ENCODE results near the gene RALGAPA2. TPM values are rescaled to one million over a fixed set of nuclear protein-coding genes. Genes with fewer than 3 reads are reported as not detected.

The RALGAPA2 gene
- total and polyA plus RNA-seq, 5 donors from 2014 or later, result 4.7 to 28.8 (median 6.2) TPM

- no peak overlapping the region for H3K4me3 Mint-ChIP-seq
- no peaks in the 10 kb centered on the region for H3K9me3 ChIP-seq (ENCODE audit: control insufficient read depth in 2 of 2, low read length in 2 of 2)
- no peaks in the 10 kb centered on the region for H3K4me1 ChIP-seq (ENCODE audit: control insufficient read depth, insufficient read depth, low read length, poor library complexity, severe bottlenecking)
- peaks cover 0 to 6% (median 2%) of the 10 kb centered on the region in 4 donors for H3K4me1 Mint-ChIP-seq
- peaks cover 28% of the 10 kb centered on the region for H3K36me3 ChIP-seq (ENCODE audit: control insufficient read depth, insufficient read depth, low read length)
- DNase-seq (no peak), ATAC-seq (ENCODE audit: low read depth in 2 of 2) (no peak)
- no peak overlapping the region for H3K4me3 ChIP-seq (ENCODE audit: low read depth, low read length)
- H3K27me3 ChIP-seq (ENCODE audit: control insufficient read depth, insufficient read depth, low read length), result no peaks in the 10 kb centered on the region
- no peaks in the 10 kb centered on the region for H3K9me3 Mint-ChIP-seq
- no peak overlapping the region for H3K27ac Mint-ChIP-seq
- H3K27ac ChIP-seq (ENCODE audit: insufficient read depth, low read length, poor library complexity, severe bottlenecking), result no peak overlapping the region
- no peaks in the 10 kb centered on the region for H3K27me3 Mint-ChIP-seq
- H3K36me3 Mint-ChIP-seq, result peaks cover 40% of the 10 kb centered on the region
Observed at GRCh38 chr20:20624914-20625313, 87.5 kb downstream of the RALGAPA2 start.

- H3K36me3 ChIP-seq (ENCODE audit: control insufficient read depth, insufficient read depth, low read length), result peaks cover 23% of the 10 kb centered on the region
- H3K27me3 ChIP-seq (ENCODE audit: control insufficient read depth, insufficient read depth, low read length), result no peaks in the 10 kb centered on the region
- no peak overlapping the region for H3K4me3 Mint-ChIP-seq
- no peak overlapping the region for H3K4me3 ChIP-seq (ENCODE audit: low read depth, low read length)
- no peaks in the 10 kb centered on the region for H3K27me3 Mint-ChIP-seq
- H3K9me3 Mint-ChIP-seq, result no peaks in the 10 kb centered on the region
- no peak overlapping the region for H3K27ac ChIP-seq (ENCODE audit: insufficient read depth, low read length, poor library complexity, severe bottlenecking)
- H3K4me1 ChIP-seq (ENCODE audit: control insufficient read depth, insufficient read depth, low read length, poor library complexity, severe bottlenecking), result no peaks in the 10 kb centered on the region
- no peak for DNase-seq
- no peaks in the 10 kb centered on the region for H3K9me3 ChIP-seq (ENCODE audit: control insufficient read depth in 2 of 2, low read length in 2 of 2)
- H3K36me3 Mint-ChIP-seq, result peaks cover 35% of the 10 kb centered on the region
- H3K4me1 Mint-ChIP-seq, result peaks cover 0 to 6% (median 2%) of the 10 kb centered on the region in 4 donors
- no peak overlapping the region for H3K27ac Mint-ChIP-seq
- no peak for ATAC-seq (ENCODE audit: low read depth in 2 of 2)
Observed at GRCh38 chr20:20621195-20621594, 91.2 kb downstream of the RALGAPA2 start.

GRCh38 chr20:20614391-20614790 lies 98.1 kb downstream of the RALGAPA2 start:
- H3K27me3 Mint-ChIP-seq, result no peaks in the 10 kb centered on the region
- no peak for DNase-seq
- H3K4me1 Mint-ChIP-seq, result peaks cover 0 to 5% (median 0%) of the 10 kb centered on the region in 4 donors
- H3K27me3 ChIP-seq (ENCODE audit: control insufficient read depth, insufficient read depth, low read length), result no peaks in the 10 kb centered on the region
- no peak overlapping the region for H3K4me3 Mint-ChIP-seq
- no peak overlapping the region for H3K4me3 ChIP-seq (ENCODE audit: low read depth, low read length)
- ATAC-seq (ENCODE audit: low read depth in 2 of 2), result no peak
- no peaks in the 10 kb centered on the region for H3K9me3 ChIP-seq (ENCODE audit: control insufficient read depth in 2 of 2, low read length in 2 of 2)
- H3K9me3 Mint-ChIP-seq, result no peaks in the 10 kb centered on the region
- peaks cover 17% of the 10 kb centered on the region for H3K36me3 ChIP-seq (ENCODE audit: control insufficient read depth, insufficient read depth, low read length)
- peaks cover 60% of the 10 kb centered on the region for H3K36me3 Mint-ChIP-seq
- H3K4me1 ChIP-seq (ENCODE audit: control insufficient read depth, insufficient read depth, low read length, poor library complexity, severe bottlenecking), result no peaks in the 10 kb centered on the region
- H3K27ac ChIP-seq (ENCODE audit: insufficient read depth, low read length, poor library complexity, severe bottlenecking), result no peak overlapping the region
- H3K27ac Mint-ChIP-seq, result no peak overlapping the region

- Histone ChIP-seq H3K4me1 (ENCODE audit: control insufficient read depth, insufficient read depth, low read length, poor library complexity, severe bottlenecking) (no peaks in the 10 kb centered on the region), H3K36me3 (ENCODE audit: control insufficient read depth, insufficient read depth, low read length) (peaks cover 10% of the 10 kb centered on the region), H3K27me3 (ENCODE audit: control insufficient read depth, insufficient read depth, low read length) (no peaks in the 10 kb centered on the region), H3K9me3 (ENCODE audit: control insufficient read depth in 2 of 2, low read length in 2 of 2) (no peaks in the 10 kb centered on the region), H3K27ac (ENCODE audit: insufficient read depth, low read length, poor library complexity, severe bottlenecking) (no peak overlapping the region), H3K4me3 (ENCODE audit: low read depth, low read length) (no peak overlapping the region)
- Mint-ChIP-seq H3K4me3 (no peak overlapping the region), H3K27me3 (no peaks in the 10 kb centered on the region), H3K36me3 (peaks cover 65% of the 10 kb centered on the region), H3K9me3 (no peaks in the 10 kb centered on the region), H3K4me1 (peaks cover 0 to 5% (median 0%) of the 10 kb centered on the region in 4 donors), H3K27ac (no peak overlapping the region)
- ATAC-seq (ENCODE audit: low read depth in 2 of 2) (no peak), DNase-seq (no peak)
Observed at GRCh38 chr20:20612251-20612650, 100.2 kb downstream of the RALGAPA2 start.

GRCh38 chr20:20611167-20611566 lies 101.3 kb downstream of the RALGAPA2 start:
- H3K36me3 ChIP-seq (ENCODE audit: control insufficient read depth, insufficient read depth, low read length), result peaks cover 12% of the 10 kb centered on the region
- no peaks in the 10 kb centered on the region for H3K4me1 ChIP-seq (ENCODE audit: control insufficient read depth, insufficient read depth, low read length, poor library complexity, severe bottlenecking)
- H3K27ac ChIP-seq (ENCODE audit: insufficient read depth, low read length, poor library complexity, severe bottlenecking), result no peak overlapping the region
- ATAC-seq (ENCODE audit: low read depth in 2 of 2) (no peak), DNase-seq (no peak)
- Mint-ChIP-seq H3K27ac (no peak overlapping the region), H3K4me3 (no peak overlapping the region), H3K36me3 (peaks cover 64% of the 10 kb centered on the region), H3K4me1 (peaks cover 0 to 5% (median 0%) of the 10 kb centered on the region in 4 donors), H3K27me3 (no peaks in the 10 kb centered on the region), H3K9me3 (no peaks in the 10 kb centered on the region)
- H3K27me3 ChIP-seq (ENCODE audit: control insufficient read depth, insufficient read depth, low read length), result no peaks in the 10 kb centered on the region
- no peaks in the 10 kb centered on the region for H3K9me3 ChIP-seq (ENCODE audit: control insufficient read depth in 2 of 2, low read length in 2 of 2)
- no peak overlapping the region for H3K4me3 ChIP-seq (ENCODE audit: low read depth, low read length)

GRCh38 chr20:20609522-20609921 lies 102.9 kb downstream of the RALGAPA2 start:
- H3K4me3 ChIP-seq (ENCODE audit: low read depth, low read length), result no peak overlapping the region
- no peak for DNase-seq
- Mint-ChIP-seq H3K27ac (no peak overlapping the region), H3K36me3 (peaks cover 72% of the 10 kb centered on the region), H3K4me3 (no peak overlapping the region), H3K27me3 (no peaks in the 10 kb centered on the region), H3K4me1 (peaks cover 0 to 5% (median 2%) of the 10 kb centered on the region in 4 donors), H3K9me3 (no peaks in the 10 kb centered on the region)
- no peaks in the 10 kb centered on the region for H3K27me3 ChIP-seq (ENCODE audit: control insufficient read depth, insufficient read depth, low read length)
- ATAC-seq (ENCODE audit: low read depth in 2 of 2), result no peak
- peaks cover 8% of the 10 kb centered on the region for H3K36me3 ChIP-seq (ENCODE audit: control insufficient read depth, insufficient read depth, low read length)
- no peaks in the 10 kb centered on the region for H3K9me3 ChIP-seq (ENCODE audit: control insufficient read depth in 2 of 2, low read length in 2 of 2)
- H3K27ac ChIP-seq (ENCODE audit: insufficient read depth, low read length, poor library complexity, severe bottlenecking), result no peak overlapping the region
- no peaks in the 10 kb centered on the region for H3K4me1 ChIP-seq (ENCODE audit: control insufficient read depth, insufficient read depth, low read length, poor library complexity, severe bottlenecking)

- Histone ChIP-seq H3K36me3 (ENCODE audit: control insufficient read depth, insufficient read depth, low read length) (peaks cover 8% of the 10 kb centered on the region), H3K27me3 (ENCODE audit: control insufficient read depth, insufficient read depth, low read length) (no peaks in the 10 kb centered on the region), H3K27ac (ENCODE audit: insufficient read depth, low read length, poor library complexity, severe bottlenecking) (no peak overlapping the region), H3K4me3 (ENCODE audit: low read depth, low read length) (no peak overlapping the region), H3K4me1 (ENCODE audit: control insufficient read depth, insufficient read depth, low read length, poor library complexity, severe bottlenecking) (no peaks in the 10 kb centered on the region), H3K9me3 (ENCODE audit: control insufficient read depth in 2 of 2, low read length in 2 of 2) (no peaks in the 10 kb centered on the region)
- H3K27ac Mint-ChIP-seq, result no peak overlapping the region
- H3K4me1 Mint-ChIP-seq, result peaks cover 0 to 4% (median under 1%) of the 10 kb centered on the region in 4 donors
- H3K4me3 Mint-ChIP-seq, result no peak overlapping the region
- DNase-seq, result no peak
- no peak for ATAC-seq (ENCODE audit: low read depth in 2 of 2)
- H3K27me3 Mint-ChIP-seq, result no peaks in the 10 kb centered on the region
- H3K9me3 Mint-ChIP-seq, result no peaks in the 10 kb centered on the region
- peaks cover 72% of the 10 kb centered on the region for H3K36me3 Mint-ChIP-seq
Observed at GRCh38 chr20:20608641-20609040, 103.8 kb downstream of the RALGAPA2 start.

GRCh38 chr20:20608041-20608440 lies 104.4 kb downstream of the RALGAPA2 start:
- Histone ChIP-seq H3K9me3 (ENCODE audit: control insufficient read depth in 2 of 2, low read length in 2 of 2) (no peaks in the 10 kb centered on the region), H3K27me3 (ENCODE audit: control insufficient read depth, insufficient read depth, low read length) (no peaks in the 10 kb centered on the region), H3K27ac (ENCODE audit: insufficient read depth, low read length, poor library complexity, severe bottlenecking) (no peak overlapping the region), H3K4me3 (ENCODE audit: low read depth, low read length) (no peak overlapping the region), H3K4me1 (ENCODE audit: control insufficient read depth, insufficient read depth, low read length, poor library complexity, severe bottlenecking) (no peaks in the 10 kb centered on the region), H3K36me3 (ENCODE audit: control insufficient read depth, insufficient read depth, low read length) (peaks cover 10% of the 10 kb centered on the region)
- Mint-ChIP-seq H3K9me3 (no peaks in the 10 kb centered on the region), H3K27ac (no peak overlapping the region), H3K27me3 (no peaks in the 10 kb centered on the region), H3K36me3 (peaks cover 69% of the 10 kb centered on the region), H3K4me1 (peaks cover 0 to 4% (median 0%) of the 10 kb centered on the region in 4 donors), H3K4me3 (no peak overlapping the region)
- no peak for ATAC-seq (ENCODE audit: low read depth in 2 of 2)
- DNase-seq, result no peak

Measured in CD4-positive, CD25-positive, alpha-beta regulatory T cell (primary cell).